M059J (cell line): Measurements from ENCODE around the gene ENOX1. TPM values are rescaled to one million over a fixed set of nuclear protein-coding genes. Genes with fewer than 3 reads are reported as not detected.
A peak's percentile ranks its signal among the peaks of the same experiment; 100 is the strongest.
"Not testable (repeated sequence)": the region's sequence is repeated elsewhere in the genome, so short reads cannot be mapped to it uniquely, and the experiment has no call there.

Source experiments
- DNase-seq: peaks from one replicate; pipeline ENCODE4 v3.0.0-alpha.2; 2012; ENCODE audit warnings: low read depth
- total RNA-seq: library from RNA; depleted of rRNA; stranded (reverse); fragments of >200 nt; shearing (Covaris generic); gene quantifications from 2 replicates; pipeline ENCODE4 v1.2.3, GENCODE V29; 2014

The ENOX1 gene
- total RNA-seq, 1 experiment from 2014 or later: 0.10 TPM

DNA sequence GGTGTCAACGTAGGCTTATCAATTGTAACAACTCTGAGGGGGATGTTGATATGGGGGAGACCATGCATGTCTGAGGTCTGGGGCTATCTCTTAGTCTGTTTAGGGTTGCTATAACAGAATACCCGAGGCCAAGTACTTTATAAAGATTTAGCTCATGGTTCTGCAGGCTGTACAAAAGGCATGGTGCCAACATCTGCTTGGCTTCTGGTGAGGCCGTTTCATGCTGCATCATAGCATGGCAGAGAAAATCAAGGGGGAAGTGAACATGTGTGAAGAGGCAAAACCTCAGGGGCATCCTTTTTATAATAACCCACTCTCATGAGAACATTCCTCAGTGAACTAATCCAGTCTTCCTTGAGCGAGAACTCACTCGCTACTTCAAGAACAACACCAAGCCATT lies 353.8 kb downstream of the ENOX1 start:
- no peak for DNase-seq

GRCh38 chr13:43431841-43432240 lies 354.9 kb downstream of the ENOX1 start:
- DNase-seq: no peak

- no peak for DNase-seq
Observed at GRCh38 chr13:43431290-43431716, 355.5 kb downstream of the ENOX1 start.

GRCh38 chr13:43428545-43429296 lies 358.1 kb downstream of the ENOX1 start:
- DNase-seq: no peak

- DNase-seq: no peak
Observed at GRCh38 chr13:43426355-43426754, 360.4 kb downstream of the ENOX1 start.

- no peak for DNase-seq
Observed at GRCh38 chr13:43425234-43425633, 361.5 kb downstream of the ENOX1 start.

DNA sequence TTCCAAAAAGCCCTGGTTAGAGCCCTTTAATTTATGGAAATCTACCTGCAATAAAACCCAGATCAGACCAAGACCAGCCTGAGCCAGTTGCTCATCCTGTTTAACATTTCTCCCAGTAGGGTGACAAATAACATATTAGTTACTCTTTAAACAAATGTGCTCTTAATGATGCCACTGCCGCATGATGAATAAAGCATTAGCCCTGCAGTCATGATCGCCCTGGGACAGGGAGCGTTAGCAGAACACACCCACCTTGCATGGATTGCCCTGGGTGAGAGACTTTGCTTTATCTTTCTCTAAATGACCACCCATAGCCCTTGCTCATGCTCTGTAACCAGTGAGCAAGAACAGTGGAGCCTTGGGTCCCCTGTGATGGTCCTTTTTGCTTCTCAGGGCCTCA lies 362.4 kb downstream of the ENOX1 start:
- DNase-seq: no peak

DNA sequence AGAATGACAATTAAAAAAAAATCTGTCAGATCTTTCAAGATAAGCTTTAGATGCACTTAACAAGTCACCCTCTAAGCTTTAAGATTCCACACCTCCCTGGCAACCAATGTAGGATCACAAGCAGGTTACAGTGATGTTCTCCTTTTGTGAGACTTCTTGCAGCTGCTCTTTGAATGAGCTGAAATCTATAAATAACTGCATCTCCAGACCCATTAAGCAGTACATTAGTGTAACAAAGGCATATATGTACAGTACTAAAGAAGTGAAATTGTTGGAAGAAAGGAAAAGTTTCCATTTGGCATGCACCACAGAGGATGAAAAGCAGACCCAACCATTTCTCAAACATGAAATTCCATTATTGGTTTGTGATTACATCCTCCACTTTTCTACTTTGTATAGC lies 364.7 kb downstream of the ENOX1 start:
- DNase-seq: no peak

DNA sequence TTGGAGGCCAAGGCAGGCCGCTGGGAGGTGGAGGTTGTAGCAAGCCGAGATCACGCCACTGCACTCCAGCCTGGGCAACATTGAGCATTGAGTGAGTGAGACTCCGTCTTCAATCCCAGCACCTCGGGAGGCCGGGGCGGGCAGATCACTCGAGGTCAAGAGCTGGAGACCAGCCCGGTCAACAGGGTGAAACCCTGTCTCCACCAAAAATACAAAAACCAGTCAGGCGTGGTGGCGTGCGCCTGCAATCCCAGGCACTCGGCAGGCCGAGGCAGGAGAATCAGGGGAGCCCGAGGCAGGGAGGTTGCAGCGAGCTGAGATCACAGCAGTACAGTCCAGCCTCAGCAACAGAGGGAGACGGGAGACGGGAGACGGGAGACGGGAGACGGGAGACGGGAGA lies 369.9 kb downstream of the ENOX1 start:
- not testable (repeated sequence) for DNase-seq

- not testable (repeated sequence) for DNase-seq
Observed at GRCh38 chr13:43416408-43416807, 370.4 kb downstream of the ENOX1 start.

DNA sequence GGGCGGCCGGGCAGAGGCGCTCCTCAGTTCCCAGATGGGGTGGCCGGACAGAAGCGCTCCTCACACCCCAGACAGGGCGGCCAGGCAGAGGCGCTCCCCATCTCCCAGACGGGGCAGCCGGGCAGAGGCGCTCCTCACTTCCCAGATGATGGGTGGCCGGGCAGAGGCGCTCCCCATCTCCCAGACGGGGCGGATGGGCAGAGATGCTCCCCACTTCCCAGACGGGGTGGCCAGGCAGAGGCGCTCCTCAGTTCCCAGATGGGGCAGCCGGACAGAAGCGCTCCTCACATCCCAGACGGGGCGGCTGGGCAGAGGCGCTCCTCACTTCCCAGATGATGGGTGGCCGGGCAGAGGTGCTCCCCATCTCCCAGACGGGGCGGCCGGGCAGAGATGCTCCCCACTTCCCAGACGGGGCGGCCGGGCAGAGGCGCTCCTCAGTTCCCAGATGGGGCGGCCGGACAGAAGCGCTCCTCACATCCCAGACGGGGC lies 370.8 kb downstream of the ENOX1 start:
- not testable (repeated sequence) for DNase-seq

GRCh38 chr13:43414111-43414510 lies 372.7 kb downstream of the ENOX1 start:
- no peak for DNase-seq

DNA sequence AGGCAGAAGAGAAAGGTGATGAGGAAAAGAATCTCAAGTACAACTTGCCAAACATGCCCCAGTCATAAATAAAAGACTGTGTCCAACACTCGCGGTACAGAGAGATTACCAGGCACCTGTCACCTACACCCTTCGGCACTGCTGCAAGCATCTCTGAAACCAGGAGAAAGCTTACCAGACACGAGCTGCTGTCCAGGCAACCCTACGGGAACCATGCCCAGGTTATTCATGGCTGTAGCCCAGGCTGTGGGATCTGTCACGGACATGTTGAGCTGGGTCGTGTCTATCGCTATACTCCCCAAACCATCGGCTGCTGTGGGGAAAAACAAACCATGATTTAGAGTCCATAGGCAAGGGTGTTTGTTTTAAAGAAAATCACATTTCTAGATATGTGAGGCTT lies 375.0 kb downstream of the ENOX1 start:
- peak; percentile 1 for DNase-seq

- DNase-seq: no peak
Observed at GRCh38 chr13:43411211-43411610, 375.6 kb downstream of the ENOX1 start.

- no peak for DNase-seq
Observed at GRCh38 chr13:43408274-43408673, 378.5 kb downstream of the ENOX1 start.

GRCh38 chr13:43407023-43407581 lies 379.7 kb downstream of the ENOX1 start:
- no peak for DNase-seq

GRCh38 chr13:43405457-43405856 lies 381.3 kb downstream of the ENOX1 start:
- DNase-seq: peak; percentile 78

- no peak for DNase-seq
Observed at GRCh38 chr13:43402380-43402779, 384.4 kb downstream of the ENOX1 start.

DNA sequence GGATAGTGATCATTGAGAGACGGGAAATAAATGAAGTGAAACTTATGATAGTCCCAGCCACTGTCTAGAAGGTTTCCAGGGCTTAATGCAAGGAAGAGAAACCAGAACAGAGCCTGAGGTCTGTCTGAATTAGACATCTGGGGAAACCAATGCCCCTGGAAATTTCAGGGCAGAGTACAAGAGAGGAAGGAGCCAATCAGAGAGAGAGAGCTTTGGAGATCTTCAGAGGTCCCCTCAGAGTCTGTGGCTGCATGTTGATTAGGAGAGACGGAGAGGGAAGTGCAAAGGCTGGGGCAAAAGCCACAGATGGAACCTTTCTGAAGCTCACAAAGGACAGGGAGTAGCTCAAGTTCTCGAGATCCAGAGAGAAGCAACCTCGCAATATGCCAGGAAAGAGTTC lies 385.4 kb downstream of the ENOX1 start:
- no peak for DNase-seq

DNA sequence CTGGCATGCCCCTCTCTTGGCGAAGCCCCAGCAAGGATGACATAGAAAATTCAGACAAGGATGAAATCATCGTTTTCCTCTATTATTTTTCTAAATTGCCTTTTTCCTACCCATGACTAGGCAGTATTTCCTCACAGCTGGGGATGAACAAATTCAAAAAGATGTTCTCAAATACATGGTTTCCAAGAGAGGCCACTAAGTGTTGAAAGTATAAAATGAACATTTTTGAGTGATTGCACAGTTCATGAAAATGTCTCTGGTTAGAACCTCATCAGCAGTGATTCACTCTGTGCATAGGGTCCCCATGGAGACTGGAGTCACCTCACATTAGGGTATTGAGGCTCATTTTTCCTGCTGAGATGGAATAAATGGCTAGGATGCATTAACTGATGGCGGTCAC lies 389.7 kb downstream of the ENOX1 start:
- DNase-seq: no peak

DNA sequence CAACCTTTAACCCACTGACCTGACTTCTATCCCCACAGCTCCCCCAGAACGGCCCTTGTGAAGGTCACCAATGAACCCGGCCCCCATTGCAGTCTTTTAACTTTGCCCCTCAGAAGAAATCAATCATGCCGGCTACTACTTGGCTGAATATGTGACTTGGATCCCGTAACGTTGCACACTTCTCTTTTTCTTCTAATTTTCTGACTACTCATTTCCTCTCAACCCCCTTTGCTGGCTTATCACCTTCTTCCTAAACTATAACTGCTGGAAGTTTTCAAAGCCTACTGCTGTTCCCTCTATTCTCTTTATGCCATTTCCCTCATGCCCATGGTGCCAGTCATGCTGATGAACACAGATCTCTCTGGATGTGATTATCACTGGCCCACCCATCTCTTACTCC lies 395.7 kb downstream of the ENOX1 start:
- DNase-seq: no peak

DNA sequence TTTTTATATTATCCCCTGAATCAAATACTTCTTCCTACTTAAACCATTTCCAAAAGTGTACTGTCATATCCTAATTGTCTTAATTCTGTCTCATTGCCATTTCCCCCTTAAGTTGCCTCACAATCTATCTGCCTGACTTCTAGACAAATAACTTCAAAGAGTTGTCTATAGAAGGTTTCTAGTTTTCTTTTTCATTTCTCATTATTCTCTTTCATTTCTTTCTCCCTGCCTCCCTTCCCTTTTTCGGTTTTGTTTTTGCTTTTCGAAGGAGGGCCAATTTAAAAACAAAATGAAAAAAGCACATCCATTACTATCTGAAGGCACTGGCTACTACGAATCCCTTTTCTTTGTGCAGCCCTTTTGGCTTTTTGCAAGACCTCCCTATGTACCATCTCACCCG lies 396.2 kb downstream of the ENOX1 start:
- DNase-seq: no peak

DNA sequence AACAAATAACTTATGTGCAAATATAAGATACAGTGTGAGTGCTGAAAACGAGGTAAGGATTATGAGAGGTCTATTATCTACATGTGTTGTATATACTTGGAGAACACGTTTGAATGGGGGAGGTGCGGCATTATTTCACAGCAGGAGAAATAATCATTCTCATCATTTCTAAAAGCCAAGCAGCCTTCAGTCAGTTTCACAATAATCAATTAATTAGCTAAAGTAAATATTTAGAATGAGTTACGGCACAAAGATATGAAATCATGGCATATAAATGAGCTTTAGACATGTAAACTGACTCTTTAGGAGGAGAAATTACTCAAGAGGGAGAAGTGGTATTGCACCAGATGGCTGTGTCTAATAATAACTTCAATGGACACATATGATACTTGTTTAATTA lies 396.8 kb downstream of the ENOX1 start:
- DNase-seq: no peak

GRCh38 chr13:43389573-43389972 lies 397.2 kb downstream of the ENOX1 start:
- no peak for DNase-seq
